Stimulated activated naive CD8-positive, alpha-beta T cell treated with anti-CD3 and anti-CD28 coated beads, Interleukin-15, Interleukin-2, amounts not matched to agents 100 ng/mL and 50 ng/mL, for 24 hours (primary cell): ENCODE results near the gene NKX2-8.

Experiments used
- H3K27ac Mint-ChIP-seq: one replicate; pipeline ENCODE4 v1.8.0; 2021; ENCODE audit warnings: mild to moderate bottlenecking, mixed read lengths
- H3K27me3 Mint-ChIP-seq: one replicate; pipeline ENCODE4 v1.8.0; 2021; ENCODE audit warnings: mixed read lengths
- H3K36me3 Mint-ChIP-seq: one replicate; pipeline ENCODE4 v1.8.0; 2021; ENCODE audit warnings: low read depth, mixed read lengths
- H3K4me1 Mint-ChIP-seq: one replicate; pipeline ENCODE4 v1.8.0; 2021; ENCODE audit warnings: low read depth, mixed read lengths
- H3K4me3 Mint-ChIP-seq: one replicate; pipeline ENCODE4 v1.8.0; 2021; ENCODE audit warnings: mild to moderate bottlenecking, mixed read lengths
- H3K9me3 Mint-ChIP-seq: one replicate; pipeline ENCODE4 v1.8.0; 2021; ENCODE audit warnings: mixed read lengths

The NKX2-8 gene

GRCh38 chr14:36582011-36582873 is at the start of gene NKX2-8:
NKX2-8 (minus strand) TSS chr14:36582614; CDS start chr14:36582389, 225 bp downstream.
- no peaks in the 10 kb centered on the region for H3K9me3 Mint-ChIP-seq
- no peaks in the 10 kb centered on the region for H3K4me1 Mint-ChIP-seq
- H3K4me3 Mint-ChIP-seq: peak within 1 kb of the TSS; percentile 39
- peaks cover 58% of the 10 kb centered on the region for H3K27me3 Mint-ChIP-seq
- no peak within 1 kb of the TSS for H3K27ac Mint-ChIP-seq
- no peaks in the 10 kb centered on the region for H3K36me3 Mint-ChIP-seq

- Mint-ChIP-seq H3K9me3 (no peaks in the 10 kb centered on the region), H3K27ac (no peak overlapping the region), H3K36me3 (no peaks in the 10 kb centered on the region), H3K27me3 (peaks cover 14% of the 10 kb centered on the region), H3K4me3 (no peak overlapping the region), H3K4me1 (no peaks in the 10 kb centered on the region)
Measured at GRCh38 chr14:36627981-36628380, 45.6 kb upstream of the NKX2-8 start.

GRCh38 chr14:36626151-36626550 is 43.7 kb upstream of the NKX2-8 start:
- Mint-ChIP-seq H3K27ac (no peak overlapping the region), H3K4me1 (no peaks in the 10 kb centered on the region), H3K36me3 (no peaks in the 10 kb centered on the region), H3K4me3 (no peak overlapping the region), H3K9me3 (no peaks in the 10 kb centered on the region), H3K27me3 (peaks cover 14% of the 10 kb centered on the region)

GRCh38 chr14:36625436-36625835 is 43.0 kb upstream of the NKX2-8 start:
- no peak overlapping the region for H3K27ac Mint-ChIP-seq
- H3K27me3 Mint-ChIP-seq: peaks cover 14% of the 10 kb centered on the region
- no peak overlapping the region for H3K4me3 Mint-ChIP-seq
- peaks cover 4% of the 10 kb centered on the region for H3K9me3 Mint-ChIP-seq
- no peaks in the 10 kb centered on the region for H3K36me3 Mint-ChIP-seq
- no peaks in the 10 kb centered on the region for H3K4me1 Mint-ChIP-seq

- H3K9me3 Mint-ChIP-seq: peaks cover 4% of the 10 kb centered on the region
- no peaks in the 10 kb centered on the region for H3K4me1 Mint-ChIP-seq
- no peaks in the 10 kb centered on the region for H3K36me3 Mint-ChIP-seq
- no peak overlapping the region for H3K4me3 Mint-ChIP-seq
- H3K27ac Mint-ChIP-seq: no peak overlapping the region
- H3K27me3 Mint-ChIP-seq: peaks cover 14% of the 10 kb centered on the region
Measured at GRCh38 chr14:36625014-36625413, 42.6 kb upstream of the NKX2-8 start.

GRCh38 chr14:36619853-36620252 is 37.4 kb upstream of the NKX2-8 start:
- peaks cover 4% of the 10 kb centered on the region for H3K9me3 Mint-ChIP-seq
- no peak overlapping the region for H3K27ac Mint-ChIP-seq
- no peak overlapping the region for H3K4me3 Mint-ChIP-seq
- no peaks in the 10 kb centered on the region for H3K27me3 Mint-ChIP-seq
- H3K36me3 Mint-ChIP-seq: no peaks in the 10 kb centered on the region
- no peaks in the 10 kb centered on the region for H3K4me1 Mint-ChIP-seq

- H3K36me3 Mint-ChIP-seq: no peaks in the 10 kb centered on the region
- H3K27me3 Mint-ChIP-seq: no peaks in the 10 kb centered on the region
- no peak overlapping the region for H3K27ac Mint-ChIP-seq
- H3K4me3 Mint-ChIP-seq: no peak overlapping the region
- no peaks in the 10 kb centered on the region for H3K4me1 Mint-ChIP-seq
- peaks cover 4% of the 10 kb centered on the region for H3K9me3 Mint-ChIP-seq
Measured at GRCh38 chr14:36619131-36619530, 36.7 kb upstream of the NKX2-8 start.

GRCh38 chr14:36618641-36619040 is 36.2 kb upstream of the NKX2-8 start:
- H3K4me1 Mint-ChIP-seq: no peaks in the 10 kb centered on the region
- no peaks in the 10 kb centered on the region for H3K27me3 Mint-ChIP-seq
- peaks cover 4% of the 10 kb centered on the region for H3K9me3 Mint-ChIP-seq
- H3K4me3 Mint-ChIP-seq: no peak overlapping the region
- no peaks in the 10 kb centered on the region for H3K36me3 Mint-ChIP-seq
- no peak overlapping the region for H3K27ac Mint-ChIP-seq

GRCh38 chr14:36617824-36618223 is 35.4 kb upstream of the NKX2-8 start:
- no peak overlapping the region for H3K4me3 Mint-ChIP-seq
- peaks cover 4% of the 10 kb centered on the region for H3K9me3 Mint-ChIP-seq
- no peaks in the 10 kb centered on the region for H3K36me3 Mint-ChIP-seq
- H3K27ac Mint-ChIP-seq: no peak overlapping the region
- H3K4me1 Mint-ChIP-seq: no peaks in the 10 kb centered on the region
- no peaks in the 10 kb centered on the region for H3K27me3 Mint-ChIP-seq

- H3K27ac Mint-ChIP-seq: no peak overlapping the region
- H3K9me3 Mint-ChIP-seq: no peaks in the 10 kb centered on the region
- no peaks in the 10 kb centered on the region for H3K4me1 Mint-ChIP-seq
- H3K27me3 Mint-ChIP-seq: peaks cover 24% of the 10 kb centered on the region
- H3K4me3 Mint-ChIP-seq: no peak overlapping the region
- H3K36me3 Mint-ChIP-seq: no peaks in the 10 kb centered on the region
Measured at GRCh38 chr14:36605506-36605857, 23.1 kb upstream of the NKX2-8 start.

- Mint-ChIP-seq H3K27me3 (peaks cover 24% of the 10 kb centered on the region), H3K36me3 (no peaks in the 10 kb centered on the region), H3K27ac (no peak overlapping the region)
Measured at GRCh38 chr14:36604757-36605505, 22.5 kb upstream of the NKX2-8 start.

GRCh38 chr14:36600431-36600830 is 18.0 kb upstream of the NKX2-8 start:
- Mint-ChIP-seq H3K27ac (no peak overlapping the region), H3K27me3 (peaks cover 14% of the 10 kb centered on the region), H3K4me1 (no peaks in the 10 kb centered on the region), H3K36me3 (no peaks in the 10 kb centered on the region), H3K9me3 (no peaks in the 10 kb centered on the region), H3K4me3 (no peak overlapping the region)

More at GRCh38 chr14:36604757-36605505, 22.5 kb upstream of the NKX2-8 start:
- Mint-ChIP-seq H3K4me3 (no peak overlapping the region), H3K9me3 (no peaks in the 10 kb centered on the region), H3K4me1 (no peaks in the 10 kb centered on the region)

- no peak overlapping the region for H3K4me3 Mint-ChIP-seq
- no peaks in the 10 kb centered on the region for H3K9me3 Mint-ChIP-seq
- no peaks in the 10 kb centered on the region for H3K36me3 Mint-ChIP-seq
- H3K27ac Mint-ChIP-seq: no peak overlapping the region
- no peaks in the 10 kb centered on the region for H3K4me1 Mint-ChIP-seq
- H3K27me3 Mint-ChIP-seq: peaks cover 64% of the 10 kb centered on the region
Measured at GRCh38 chr14:36591482-36591881, 9.1 kb upstream of the NKX2-8 start.

GRCh38 chr14:36588788-36589187 is 6.4 kb upstream of the NKX2-8 start:
- no peaks in the 10 kb centered on the region for H3K36me3 Mint-ChIP-seq

GRCh38 chr14:36588119-36588518 is 5.7 kb upstream of the NKX2-8 start:
- H3K4me3 Mint-ChIP-seq: no peak overlapping the region

More at GRCh38 chr14:36588788-36589187, 6.4 kb upstream of the NKX2-8 start:
- H3K27me3 Mint-ChIP-seq: peaks cover 76% of the 10 kb centered on the region
- no peak overlapping the region for H3K27ac Mint-ChIP-seq
- H3K4me1 Mint-ChIP-seq: no peaks in the 10 kb centered on the region
- H3K4me3 Mint-ChIP-seq: no peak overlapping the region
- H3K9me3 Mint-ChIP-seq: no peaks in the 10 kb centered on the region

More at GRCh38 chr14:36588119-36588518, 5.7 kb upstream of the NKX2-8 start:
- Mint-ChIP-seq H3K27me3 (peaks cover 73% of the 10 kb centered on the region), H3K9me3 (no peaks in the 10 kb centered on the region), H3K4me1 (no peaks in the 10 kb centered on the region), H3K27ac (no peak overlapping the region), H3K36me3 (no peaks in the 10 kb centered on the region)
